ENCODE data around the gene FOS.

GRCh38 chr14:75291331-75291730, 12.7 kb downstream of the FOS start:
- TF ChIP-seq CTCF (IDR thresholded peaks at IDR 0.05), result no peak
- TF ChIP-seq POLR2A (IDR thresholded peaks at IDR 0.05), result no peak

Measured in thyroid gland (tissue), 4 donors.